Right atrium auricular region (tissue), 2 donors: ENCODE data around the gene PCDH9. TPM values are rescaled to one million over a fixed set of nuclear protein-coding genes. Genes with fewer than 3 reads are reported as not detected.
A peak's percentile ranks its signal among the peaks of the same experiment; 100 is the strongest.

Source experiments
- DNase-seq: peaks from one replicate; pipeline ENCODE4 v3.0.0-alpha.2; 2019; ENCODE audit warnings: low spot score
- H3K27ac ChIP-seq, 2 donors: fragments of 200-600 bp; sonication (generic); 1 replicate in 1 of 2; 2 replicates in 1 of 2; pipeline ENCODE4 v1.5.1; 2016 to 2019
- H3K27me3 ChIP-seq, 2 donors: fragments of 200-600 bp; sonication (generic); one replicate each; pipeline versions ENCODE4 v1.5.1 to v1.6.0; 2017 to 2019
- H3K36me3 ChIP-seq: fragments of 200-600 bp; sonication (generic); one replicate; pipeline ENCODE4 v1.5.1; 2016
- H3K4me1 ChIP-seq, 2 donors: fragments of 200-600 bp; sonication (generic); one replicate each; pipeline versions ENCODE4 v1.5.1 to v1.6.0; 2017 to 2019
- H3K4me3 ChIP-seq, 2 donors: fragments of 200-600 bp; sonication (generic); 1 replicate in 1 of 2; 2 replicates in 1 of 2; pipeline ENCODE4 v1.5.1; 2017 to 2019; ENCODE audit warnings: mild to moderate bottlenecking in 1 of 2, moderate library complexity in 1 of 2
- H3K9me3 ChIP-seq, 2 donors: fragments of 200-600 bp; sonication (generic); one replicate each; pipeline ENCODE4 v1.5.1; 2019
- total RNA-seq, 2 donors: library from RNA; depleted of rRNA; stranded (reverse); fragments of >200 nt; gene quantifications; one replicate each; pipeline ENCODE4 v1.1.0, GENCODE V29; 2016
- TF ChIP-seq, protein P1 (sequence below), 2 donors: fragments of 200-600 bp; sonication (generic); IDR thresholded peaks; one replicate each; pipeline ENCODE4 v1.5.1; 2019; ENCODE audit warnings: antibody characterized with exemption in 2 of 2

The PCDH9 gene
- total RNA-seq, 2 donors from 2014 or later = 19.4 to 28.7 TPM

DNA sequence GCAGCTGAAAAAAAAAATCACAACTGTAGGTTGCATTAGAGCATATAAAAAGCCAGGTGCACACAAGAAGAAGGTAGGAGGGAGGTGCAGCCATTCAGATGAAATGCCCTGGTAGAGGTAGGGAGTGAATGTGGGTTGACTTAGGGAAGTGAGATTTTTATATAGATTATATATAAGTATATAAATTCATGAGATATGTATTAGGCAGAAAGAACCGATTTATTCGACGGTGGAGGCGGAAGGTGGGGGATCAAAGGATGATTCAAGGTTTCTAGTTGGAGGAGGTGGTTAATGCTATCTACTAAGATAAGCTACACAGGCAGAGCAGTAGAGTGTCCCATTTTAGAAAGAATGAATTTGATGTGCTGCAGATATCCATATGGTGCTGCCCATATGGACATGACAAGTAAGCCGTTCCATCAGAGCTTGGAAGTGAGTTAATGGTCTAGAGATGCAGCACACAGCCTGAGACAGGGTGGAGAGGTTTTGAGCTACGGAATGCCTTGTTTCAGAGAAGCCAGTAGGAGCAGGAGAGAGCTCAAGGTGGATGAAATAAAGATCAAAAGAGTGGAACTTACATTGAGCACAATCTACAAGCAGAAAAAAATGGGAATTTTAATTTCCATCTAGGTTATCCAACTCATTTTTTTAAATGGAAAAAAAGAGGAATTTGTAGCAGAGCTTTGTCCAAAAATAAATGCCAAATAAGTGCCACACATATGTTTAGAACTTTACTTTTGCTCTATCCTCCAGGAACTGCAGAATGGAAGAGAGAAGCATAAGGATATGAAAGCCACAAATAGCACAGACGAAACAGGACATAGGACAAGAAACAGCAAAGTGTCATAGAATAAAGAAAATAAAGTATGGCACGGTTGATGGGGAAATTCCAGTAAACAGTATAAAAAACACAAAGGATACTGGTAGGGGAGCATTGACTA is 177.3 kb downstream of the PCDH9 start:
- no peak overlapping the region for H3K27ac ChIP-seq
- no peak overlapping the region for H3K4me3 ChIP-seq
- no peaks in the 10 kb centered on the region for H3K9me3 ChIP-seq
- H3K36me3 ChIP-seq = no peaks in the 10 kb centered on the region
- TF ChIP-seq, protein P1, sequence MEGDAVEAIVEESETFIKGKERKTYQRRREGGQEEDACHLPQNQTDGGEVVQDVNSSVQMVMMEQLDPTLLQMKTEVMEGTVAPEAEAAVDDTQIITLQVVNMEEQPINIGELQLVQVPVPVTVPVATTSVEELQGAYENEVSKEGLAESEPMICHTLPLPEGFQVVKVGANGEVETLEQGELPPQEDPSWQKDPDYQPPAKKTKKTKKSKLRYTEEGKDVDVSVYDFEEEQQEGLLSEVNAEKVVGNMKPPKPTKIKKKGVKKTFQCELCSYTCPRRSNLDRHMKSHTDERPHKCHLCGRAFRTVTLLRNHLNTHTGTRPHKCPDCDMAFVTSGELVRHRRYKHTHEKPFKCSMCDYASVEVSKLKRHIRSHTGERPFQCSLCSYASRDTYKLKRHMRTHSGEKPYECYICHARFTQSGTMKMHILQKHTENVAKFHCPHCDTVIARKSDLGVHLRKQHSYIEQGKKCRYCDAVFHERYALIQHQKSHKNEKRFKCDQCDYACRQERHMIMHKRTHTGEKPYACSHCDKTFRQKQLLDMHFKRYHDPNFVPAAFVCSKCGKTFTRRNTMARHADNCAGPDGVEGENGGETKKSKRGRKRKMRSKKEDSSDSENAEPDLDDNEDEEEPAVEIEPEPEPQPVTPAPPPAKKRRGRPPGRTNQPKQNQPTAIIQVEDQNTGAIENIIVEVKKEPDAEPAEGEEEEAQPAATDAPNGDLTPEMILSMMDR (IDR thresholded peaks at IDR 0.05) = no peak
- no peak for DNase-seq
- H3K27me3 ChIP-seq = no peaks in the 10 kb centered on the region
- H3K4me1 ChIP-seq = peaks cover 0 to 13% of the 10 kb centered on the region in 2 donors

DNA sequence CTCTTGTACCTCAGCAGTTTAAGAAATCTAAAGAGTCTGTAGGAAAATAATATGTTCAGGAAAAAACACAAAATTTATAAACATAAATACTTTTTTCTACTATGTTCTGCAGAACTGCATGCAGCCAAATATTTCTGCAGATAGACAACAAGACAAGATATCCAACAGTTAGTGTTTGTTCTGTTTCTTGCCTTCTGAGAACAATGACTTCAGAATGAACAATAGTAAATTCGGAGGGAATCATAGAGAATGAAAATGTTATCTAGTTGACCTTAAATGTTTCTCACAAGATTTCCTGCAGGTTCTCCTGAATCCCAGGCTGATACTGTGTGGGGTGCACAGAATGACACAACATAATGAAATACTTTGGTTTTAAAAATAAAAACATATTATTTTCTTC is 180.4 kb downstream of the PCDH9 start:
- Histone ChIP-seq H3K36me3 (no peaks in the 10 kb centered on the region), H3K4me1 (peaks cover 0 to 13% of the 10 kb centered on the region in 2 donors), H3K27ac (no peak overlapping the region), H3K27me3 (no peaks in the 10 kb centered on the region), H3K9me3 (no peaks in the 10 kb centered on the region), H3K4me3 (no peak overlapping the region)
- no peak for DNase-seq
- TF ChIP-seq, protein P1 (IDR thresholded peaks at IDR 0.05) = no peak

DNA sequence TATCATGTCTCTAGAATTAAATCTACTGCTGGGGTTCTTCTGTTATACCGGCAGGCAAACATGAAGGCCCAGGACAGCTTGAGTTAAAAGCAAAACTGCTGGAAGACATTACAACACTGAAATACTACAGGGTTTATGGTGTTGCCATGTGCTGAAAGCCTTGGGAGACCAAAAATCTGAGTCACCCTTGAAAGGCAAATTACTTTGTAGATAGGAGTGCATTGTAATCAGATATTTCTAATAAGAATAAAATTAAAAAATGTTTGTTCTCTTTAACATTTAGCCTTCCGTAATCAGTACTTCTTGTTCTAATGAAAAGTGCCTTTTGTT is 181.3 kb downstream of the PCDH9 start:
- no peaks in the 10 kb centered on the region for H3K9me3 ChIP-seq
- no peaks in the 10 kb centered on the region for H3K36me3 ChIP-seq
- H3K27ac ChIP-seq = peak overlapping the region; percentile 8 to 14
- no peaks in the 10 kb centered on the region for H3K27me3 ChIP-seq
- DNase-seq = no peak
- TF ChIP-seq, protein P1 (IDR thresholded peaks at IDR 0.05) = no peak
- peaks cover 0 to 13% of the 10 kb centered on the region in 2 donors for H3K4me1 ChIP-seq
- no peak overlapping the region for H3K4me3 ChIP-seq

GRCh38 chr13:67048084-67048820 is 181.9 kb downstream of the PCDH9 start:
- DNase-seq = no peak
- no peak overlapping the region for H3K4me3 ChIP-seq
- H3K27me3 ChIP-seq = no peaks in the 10 kb centered on the region
- no peaks in the 10 kb centered on the region for H3K36me3 ChIP-seq
- TF ChIP-seq, protein P1 (IDR thresholded peaks at IDR 0.05) = no peak
- H3K9me3 ChIP-seq = no peaks in the 10 kb centered on the region
- H3K27ac ChIP-seq = peak overlapping the region; percentile 8 to 14
- H3K4me1 ChIP-seq = peaks cover 0 to 13% of the 10 kb centered on the region in 2 donors

DNA sequence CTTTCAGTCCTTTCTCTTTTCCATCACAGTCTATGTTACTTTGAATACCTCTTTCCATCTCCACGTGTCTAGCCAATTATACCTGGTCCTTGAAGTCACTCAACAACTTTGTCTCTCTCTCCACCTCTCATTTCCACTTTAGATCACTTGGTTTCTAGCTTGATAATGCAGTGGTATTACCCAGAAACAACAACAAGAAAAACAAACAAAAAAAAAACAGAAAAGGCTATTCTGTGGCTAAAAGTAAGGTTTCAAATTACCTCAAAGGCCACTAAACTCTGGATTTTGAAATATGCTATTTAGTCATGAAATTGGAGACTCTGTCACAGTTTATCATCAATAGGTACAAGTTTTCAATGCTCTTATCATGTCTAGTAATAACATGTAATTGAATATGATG is 184.8 kb downstream of the PCDH9 start:
- H3K9me3 ChIP-seq = no peaks in the 10 kb centered on the region
- no peaks in the 10 kb centered on the region for H3K27me3 ChIP-seq
- H3K36me3 ChIP-seq = no peaks in the 10 kb centered on the region
- TF ChIP-seq, protein P1 (IDR thresholded peaks at IDR 0.05) = no peak
- H3K4me1 ChIP-seq = peaks cover 0 to 13% of the 10 kb centered on the region in 2 donors
- DNase-seq = no peak
- H3K4me3 ChIP-seq = no peak overlapping the region
- no peak overlapping the region for H3K27ac ChIP-seq
